Measurements from ENCODE around the gene GTF3C2.
"Not testable (repeated sequence)": the region's sequence is repeated elsewhere in the genome, so short reads cannot be mapped to it uniquely, and the experiment has no call there.

GTF3C2 gene

DNA sequence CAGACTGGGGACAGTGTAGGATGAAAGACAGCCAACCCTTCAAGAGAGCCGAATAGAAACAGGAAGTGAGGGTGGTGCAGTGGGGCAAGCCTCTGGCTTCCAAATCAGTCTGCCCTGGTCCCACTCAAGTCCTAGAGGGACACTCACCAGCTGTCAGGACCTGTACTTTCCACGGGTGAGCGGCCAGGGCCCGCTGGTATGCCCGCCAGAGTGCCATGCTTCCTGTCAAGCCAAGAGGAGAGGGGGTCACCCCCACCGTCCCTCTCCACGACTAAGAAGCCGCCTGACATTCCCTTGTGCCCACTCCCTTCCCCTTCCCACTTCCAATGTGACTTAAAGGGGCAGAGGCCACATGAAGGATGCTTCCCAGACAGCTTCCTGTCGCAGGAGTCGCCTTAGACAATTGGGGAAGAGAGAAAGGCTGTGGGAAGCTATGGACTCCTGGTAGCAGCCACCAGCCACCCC is 34.2 kb downstream of the GTF3C2 start:
- no peak for DNase-seq (ENCODE audit: low read depth)

GRCh38 chr2:27320958-27321543 is 35.5 kb downstream of the GTF3C2 start:
- peak; percentile 97 for DNase-seq (ENCODE audit: low read depth)

GRCh38 chr2:27319839-27320238 is 36.7 kb downstream of the GTF3C2 start:
- not testable (repeated sequence) for DNase-seq (ENCODE audit: low read depth)

DNA sequence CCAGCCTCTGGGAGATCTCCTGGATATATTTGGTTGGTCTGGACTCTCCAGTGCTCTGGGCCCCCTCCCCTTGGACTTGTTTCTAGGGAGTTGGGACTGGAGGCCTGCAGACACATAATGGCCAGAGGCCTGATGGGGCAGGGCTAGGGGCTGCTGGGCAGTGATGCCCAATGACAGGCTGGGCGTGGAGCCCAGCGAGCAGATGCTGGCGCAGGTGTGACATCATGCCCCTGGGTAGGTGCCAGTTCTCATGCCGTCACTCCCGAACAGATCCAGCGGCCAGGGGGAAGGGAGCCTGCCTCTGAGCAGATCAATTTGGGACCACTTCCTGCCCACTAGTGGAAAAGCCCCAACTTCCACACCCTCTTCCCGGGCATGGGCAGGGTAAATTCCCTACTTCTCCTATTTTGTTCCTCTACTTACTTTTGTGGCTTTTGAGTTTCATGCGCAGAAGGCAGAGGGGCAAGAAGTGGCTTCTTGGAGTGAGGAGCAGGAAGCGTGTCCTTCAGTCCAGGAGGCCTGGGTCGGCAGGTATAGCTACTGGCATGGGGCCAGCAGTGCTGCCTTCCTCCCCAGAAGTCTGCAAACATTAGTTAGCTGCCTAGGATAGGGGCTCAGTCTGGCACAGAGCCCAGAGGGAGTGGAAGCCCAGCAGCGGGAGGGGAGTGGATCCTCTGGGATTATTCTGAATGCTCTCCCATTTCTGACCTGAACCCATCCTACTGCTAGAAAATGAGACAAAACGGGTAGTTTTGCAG is 39.7 kb downstream of the GTF3C2 start:
- DNase-seq (ENCODE audit: low read depth), result no peak

GRCh38 chr2:27315122-27315521 is 41.4 kb downstream of the GTF3C2 start:
- no peak for DNase-seq (ENCODE audit: low read depth)

DNA sequence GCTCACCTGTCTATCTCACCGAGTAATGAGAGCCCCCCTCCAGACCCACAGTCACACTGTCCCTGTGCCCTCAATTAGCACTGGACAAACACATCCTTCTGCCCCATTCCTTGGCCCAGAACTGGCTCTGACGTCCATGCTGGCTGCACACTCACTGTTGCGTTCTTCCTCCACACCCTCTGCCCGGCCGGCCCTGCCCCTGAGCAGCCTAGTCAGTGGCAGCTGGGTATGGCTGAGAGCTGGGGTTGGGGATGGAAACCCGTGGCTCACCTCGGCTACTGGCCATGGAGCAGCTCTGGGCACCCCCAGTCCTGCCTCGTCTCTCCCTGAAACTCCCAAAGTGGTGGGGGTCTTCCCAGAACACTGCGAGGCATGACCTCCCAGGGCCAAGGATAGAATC is 41.9 kb downstream of the GTF3C2 start:
- no peak for DNase-seq (ENCODE audit: low read depth)

DNA sequence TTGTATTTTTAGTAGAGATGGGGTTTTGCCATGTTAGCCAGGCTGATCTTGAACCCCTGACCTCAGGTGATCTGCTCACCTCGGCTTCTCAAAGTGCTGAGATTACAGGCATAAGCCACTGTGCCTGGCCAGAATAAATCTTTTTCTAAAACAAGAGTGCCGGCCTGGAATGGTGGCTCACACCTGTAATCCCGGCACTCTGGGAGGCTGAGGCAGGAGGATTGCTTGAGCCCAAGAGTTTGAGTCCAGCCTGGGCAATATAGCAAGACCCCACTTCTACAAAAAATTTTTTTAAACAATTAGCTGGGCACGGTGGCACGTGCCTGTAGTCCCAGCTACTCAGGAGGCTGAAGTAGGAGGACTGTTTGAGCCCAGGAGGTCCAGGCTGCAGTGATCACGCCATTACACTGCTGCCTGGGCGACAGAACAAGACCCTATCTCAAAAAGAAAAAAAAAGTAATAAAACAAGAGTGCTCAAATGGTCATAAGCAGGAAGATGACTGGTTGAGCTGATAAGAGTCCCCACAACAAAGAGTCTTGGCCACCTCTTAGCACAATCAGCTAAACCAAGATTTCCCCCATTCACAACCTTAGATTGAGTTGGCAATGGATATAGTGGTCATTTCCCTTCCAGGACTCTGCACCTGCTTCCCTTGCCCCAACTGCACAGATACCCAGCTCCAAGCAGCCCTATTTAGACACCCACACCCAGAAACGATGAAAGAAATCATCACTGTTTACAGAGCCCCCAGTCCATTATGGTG is 42.5 kb downstream of the GTF3C2 start:
- DNase-seq (ENCODE audit: low read depth), result no peak

GRCh38 chr2:27312152-27312551 is 44.4 kb downstream of the GTF3C2 start:
- no peak for DNase-seq (ENCODE audit: low read depth)

- DNase-seq (ENCODE audit: low read depth), result no peak
Observed at GRCh38 chr2:27309651-27310050, 46.9 kb downstream of the GTF3C2 start.

DNA sequence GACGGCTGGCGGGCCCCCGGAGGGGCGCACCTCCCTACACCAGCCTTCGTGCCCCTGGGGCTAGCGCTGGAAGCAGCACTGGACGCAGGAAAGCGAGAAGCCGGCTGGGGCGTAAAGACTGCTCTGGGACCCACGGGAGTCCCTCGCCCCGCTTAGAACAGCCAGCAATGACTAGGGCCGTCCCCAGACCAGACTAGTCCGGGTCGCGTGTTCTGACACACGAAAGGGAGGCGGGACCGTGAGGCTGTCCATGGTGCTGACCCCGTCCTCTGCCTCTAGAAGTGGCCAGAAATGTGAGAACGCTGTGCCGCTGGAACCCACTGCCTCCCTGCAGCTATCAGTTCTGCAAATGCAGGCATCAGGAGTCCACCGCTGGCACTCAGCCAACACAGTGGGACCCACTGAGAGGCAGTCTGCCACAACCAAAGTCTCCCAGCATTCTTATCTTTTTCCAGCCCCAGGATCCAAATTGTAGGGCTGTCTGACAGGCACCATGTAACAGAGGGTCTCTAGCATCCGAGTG is 48.1 kb downstream of the GTF3C2 start, which contains the start of gene UCN:
Gene UCN, minus strand, starts transcription at position 87 of the 523 bp plus-strand sequence. CDS start 550 bp downstream, outside the sequence.
- no peak for DNase-seq (ENCODE audit: low read depth)

DNA sequence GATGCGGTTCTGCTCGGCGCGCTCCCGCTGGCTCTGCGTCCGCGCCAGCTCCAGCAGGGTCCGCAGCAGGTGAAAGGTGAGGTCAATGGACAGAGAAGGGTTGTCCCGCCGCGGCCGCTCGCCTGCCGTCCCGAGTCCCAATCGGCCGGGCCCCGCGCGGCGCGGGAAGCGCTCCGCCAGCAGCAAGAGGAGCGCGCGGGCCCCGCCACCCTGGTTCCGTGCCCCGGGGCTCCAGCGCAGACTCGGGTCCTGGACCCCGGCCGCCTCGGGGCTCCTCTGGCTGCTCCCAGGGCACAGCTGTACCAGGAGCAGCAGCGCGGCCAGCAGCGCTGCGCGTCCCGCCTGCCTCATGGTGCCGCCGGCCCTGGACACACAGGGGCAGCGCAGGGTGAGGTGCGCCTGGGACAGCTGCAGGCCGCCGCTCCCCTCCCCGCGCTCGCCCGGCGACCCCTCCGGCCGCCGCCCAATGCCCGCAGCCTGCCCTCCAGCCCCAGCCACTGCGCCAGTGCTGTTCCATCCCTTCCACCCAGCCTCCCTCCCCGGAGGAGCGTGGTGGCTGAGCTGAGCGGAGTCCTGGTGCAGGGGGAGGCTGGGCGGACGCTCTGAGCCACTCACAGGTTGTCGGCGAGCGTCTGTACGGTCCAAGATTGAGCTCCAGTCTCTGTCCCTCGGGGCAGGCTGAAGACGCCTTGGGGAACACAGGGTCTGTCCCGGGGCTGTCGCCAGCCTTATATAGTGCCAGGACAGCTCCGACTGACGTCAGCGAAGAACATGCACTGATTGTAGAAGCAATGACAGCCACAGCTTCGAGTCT is 48.8 kb downstream of the GTF3C2 start:
- DNase-seq (ENCODE audit: low read depth), result no peak

GRCh38 chr2:27307287-27307544 is 49.3 kb downstream of the GTF3C2 start:
- no peak for DNase-seq (ENCODE audit: low read depth)

- no peak for DNase-seq (ENCODE audit: low read depth)
Observed at GRCh38 chr2:27306573-27307286, 49.8 kb downstream of the GTF3C2 start.

GRCh38 chr2:27306136-27306535 is 50.4 kb downstream of the GTF3C2 start:
- DNase-seq (ENCODE audit: low read depth), result no peak

GRCh38 chr2:27305516-27305915 is 51.0 kb downstream of the GTF3C2 start:
- no peak for DNase-seq (ENCODE audit: low read depth)

DNA sequence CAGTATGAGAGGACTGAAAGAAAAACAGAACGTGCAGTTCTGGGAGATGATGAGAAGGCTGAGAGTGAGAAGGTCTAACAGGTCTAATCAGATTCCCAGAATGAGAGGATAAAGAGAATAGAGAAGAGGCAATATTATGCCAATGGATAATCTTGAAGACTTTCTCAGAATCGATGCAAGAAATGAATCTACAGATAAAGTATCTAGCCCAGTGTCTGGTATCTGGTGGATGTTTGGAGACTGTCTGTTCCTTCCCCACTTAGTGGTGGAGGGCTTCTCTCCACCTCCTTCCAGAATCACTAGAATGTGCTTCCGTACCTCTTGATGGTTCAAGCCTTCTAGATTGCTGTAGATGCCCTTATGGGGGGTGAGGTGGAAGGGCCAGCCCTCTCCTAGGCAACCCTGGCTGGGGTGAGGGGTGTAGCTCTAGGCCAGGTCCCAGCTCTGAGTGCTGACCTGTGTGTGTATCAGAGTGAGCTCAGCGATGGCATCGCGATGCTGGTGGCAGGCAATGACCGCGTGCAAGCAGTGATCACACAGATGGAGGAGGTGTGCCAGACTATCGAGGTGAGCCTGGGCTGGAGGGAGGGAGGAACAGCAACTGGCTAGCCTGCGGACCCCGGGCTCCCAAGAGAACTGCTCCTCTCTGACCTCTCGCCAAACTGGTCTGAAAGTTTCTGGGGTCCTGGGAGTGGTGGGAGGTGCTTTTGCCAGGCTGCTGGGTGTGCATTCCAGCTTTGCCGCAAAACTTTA is 51.9 kb downstream of the GTF3C2 start:
- DNase-seq (ENCODE audit: low read depth), result no peak

DNA sequence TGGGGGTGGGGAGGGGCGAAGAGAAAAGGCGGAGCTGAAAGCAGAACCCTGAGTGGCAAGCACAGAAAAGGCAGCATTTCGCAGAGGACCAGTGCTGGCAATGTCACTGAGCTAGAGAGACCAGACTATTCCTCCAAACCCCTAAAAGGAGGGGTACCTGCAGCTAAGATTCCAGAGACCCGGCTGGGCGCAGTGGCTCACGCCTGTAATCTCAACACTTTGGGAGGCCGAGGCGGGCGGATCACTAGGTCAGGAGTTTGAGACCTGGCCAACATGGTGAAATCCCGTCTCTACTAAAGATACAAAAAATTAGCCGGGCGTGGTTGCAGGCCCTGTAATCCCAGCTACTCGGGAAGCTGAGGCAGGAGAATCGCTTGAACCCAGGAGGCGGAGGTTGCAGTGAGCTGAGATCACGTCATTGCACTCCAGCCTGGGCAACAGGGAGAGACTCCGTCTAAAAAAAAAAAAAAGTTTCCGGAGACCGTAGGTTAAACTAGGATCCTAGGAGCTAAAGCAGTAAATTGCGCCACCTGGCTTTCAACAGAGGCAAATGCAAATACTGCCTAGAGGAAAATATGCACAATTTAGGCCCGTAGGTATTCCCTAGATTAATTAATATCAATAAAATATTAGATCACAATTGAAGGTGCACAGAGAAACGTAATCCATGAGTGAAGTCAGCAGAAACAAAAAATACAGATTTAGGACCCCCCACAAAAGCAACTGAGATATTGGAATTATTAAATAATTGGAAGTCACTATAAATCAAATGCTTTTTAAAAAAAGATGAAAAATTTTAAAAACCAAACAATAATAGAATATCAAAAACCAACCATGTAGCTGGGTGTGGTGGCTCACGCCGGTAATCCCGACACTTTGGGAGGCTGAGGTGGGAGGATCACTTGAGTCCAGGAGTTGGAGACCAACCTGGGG is 53.2 kb downstream of the GTF3C2 start:
- DNase-seq (ENCODE audit: low read depth), result no peak

DNA sequence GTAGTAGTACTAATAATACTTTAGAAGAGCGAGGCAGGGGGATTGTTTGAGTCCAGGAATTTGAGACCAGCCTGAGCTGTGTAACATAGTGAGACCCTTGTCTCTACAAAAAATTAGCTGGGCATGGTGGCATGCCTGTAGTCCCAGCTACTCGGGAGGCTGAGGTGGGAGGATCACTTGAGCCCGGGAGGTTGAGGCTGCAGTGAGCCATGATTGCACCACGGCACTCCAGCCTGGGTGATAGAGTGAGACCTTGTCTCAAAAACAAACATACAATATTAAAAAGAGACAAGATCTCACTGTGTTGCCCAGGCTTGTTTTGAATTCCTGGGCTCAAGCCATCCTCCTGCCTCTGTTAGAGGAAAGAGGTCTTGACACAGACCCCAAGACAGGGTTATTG is 56.0 kb downstream of the GTF3C2 start:
- not testable (repeated sequence) for DNase-seq (ENCODE audit: low read depth)

GRCh38 chr2:27298391-27299080 is 58.0 kb downstream of the GTF3C2 start:
- DNase-seq (ENCODE audit: low read depth), result no peak

All from non-pigmented ciliary epithelial cell (primary cell).